Muscle of arm (tissue), 14 donors: Measurements from ENCODE around the gene ABI3. TPM values are rescaled to one million over a fixed set of nuclear protein-coding genes. Genes with fewer than 3 reads are reported as not detected.
A peak's percentile ranks its signal among the peaks of the same experiment; 100 is the strongest.
"Not testable (repeated sequence)": the region's sequence is repeated elsewhere in the genome, so short reads cannot be mapped to it uniquely, and the experiment has no call there.

Experiments used
- DNase-seq: peaks from one replicate; pipeline ENCODE4 v3.0.0-alpha.2; 2013
- long read RNA-seq, 11 donors: transcript quantifications; one replicate each; lab custom pipeline, GENCODE V29; 2026
- polyA plus RNA-seq, 12 donors: library from polyadenylated mRNA; unstranded; fragments of 120-200 nt; gene quantifications; one replicate each; pipeline ENCODE4 v1.2.1, GENCODE V29; 2013; ENCODE audit not compliant: insufficient read length in 12 of 12

The ABI3 gene, protein sequence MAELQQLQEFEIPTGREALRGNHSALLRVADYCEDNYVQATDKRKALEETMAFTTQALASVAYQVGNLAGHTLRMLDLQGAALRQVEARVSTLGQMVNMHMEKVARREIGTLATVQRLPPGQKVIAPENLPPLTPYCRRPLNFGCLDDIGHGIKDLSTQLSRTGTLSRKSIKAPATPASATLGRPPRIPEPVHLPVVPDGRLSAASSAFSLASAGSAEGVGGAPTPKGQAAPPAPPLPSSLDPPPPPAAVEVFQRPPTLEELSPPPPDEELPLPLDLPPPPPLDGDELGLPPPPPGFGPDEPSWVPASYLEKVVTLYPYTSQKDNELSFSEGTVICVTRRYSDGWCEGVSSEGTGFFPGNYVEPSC
- polyA plus RNA-seq, result 1 to 10 TPM in 11 of 12 donors, not detected in 1; 3.4 to 6.8 (median 4.1) TPM
- long read RNA-seq, donor 1, partial matches to known transcripts, result 0 of 1 reads
- long read RNA-seq, donor 1, other reads (novel, unspliced or antisense), result 0 of 1 reads
- long read RNA-seq, donor 2, result 0 reads
- long read RNA-seq, donor 3, partial matches to known transcripts, result 0 of 1 reads
- long read RNA-seq, donor 3, other reads (novel, unspliced or antisense), result 0 of 1 reads
- long read RNA-seq, donor 4, result 0 reads
- long read RNA-seq, donor 5, partial matches to known transcripts, result 0 of 2 reads
- long read RNA-seq, donor 5, other reads (novel, unspliced or antisense), result 0 of 2 reads
- long read RNA-seq, donor 6, partial matches to known transcripts, result 0 of 1 reads
- long read RNA-seq, donor 6, other reads (novel, unspliced or antisense), result 0 of 1 reads
- long read RNA-seq, donor 7, partial matches to known transcripts, result 0 of 1 reads
- long read RNA-seq, donor 7, other reads (novel, unspliced or antisense), result 0 of 1 reads
- long read RNA-seq, donor 8, result 0 reads
- long read RNA-seq, donor 9, partial matches to known transcripts, result 0 of 1 reads
- long read RNA-seq, donor 9, other reads (novel, unspliced or antisense), result 0 of 1 reads
- long read RNA-seq, donor 10, result 0 reads
- long read RNA-seq, donor 11, partial matches to known transcripts, result 0 of 1 reads
- long read RNA-seq, donor 11, other reads (novel, unspliced or antisense), result 0 of 1 reads

DNA sequence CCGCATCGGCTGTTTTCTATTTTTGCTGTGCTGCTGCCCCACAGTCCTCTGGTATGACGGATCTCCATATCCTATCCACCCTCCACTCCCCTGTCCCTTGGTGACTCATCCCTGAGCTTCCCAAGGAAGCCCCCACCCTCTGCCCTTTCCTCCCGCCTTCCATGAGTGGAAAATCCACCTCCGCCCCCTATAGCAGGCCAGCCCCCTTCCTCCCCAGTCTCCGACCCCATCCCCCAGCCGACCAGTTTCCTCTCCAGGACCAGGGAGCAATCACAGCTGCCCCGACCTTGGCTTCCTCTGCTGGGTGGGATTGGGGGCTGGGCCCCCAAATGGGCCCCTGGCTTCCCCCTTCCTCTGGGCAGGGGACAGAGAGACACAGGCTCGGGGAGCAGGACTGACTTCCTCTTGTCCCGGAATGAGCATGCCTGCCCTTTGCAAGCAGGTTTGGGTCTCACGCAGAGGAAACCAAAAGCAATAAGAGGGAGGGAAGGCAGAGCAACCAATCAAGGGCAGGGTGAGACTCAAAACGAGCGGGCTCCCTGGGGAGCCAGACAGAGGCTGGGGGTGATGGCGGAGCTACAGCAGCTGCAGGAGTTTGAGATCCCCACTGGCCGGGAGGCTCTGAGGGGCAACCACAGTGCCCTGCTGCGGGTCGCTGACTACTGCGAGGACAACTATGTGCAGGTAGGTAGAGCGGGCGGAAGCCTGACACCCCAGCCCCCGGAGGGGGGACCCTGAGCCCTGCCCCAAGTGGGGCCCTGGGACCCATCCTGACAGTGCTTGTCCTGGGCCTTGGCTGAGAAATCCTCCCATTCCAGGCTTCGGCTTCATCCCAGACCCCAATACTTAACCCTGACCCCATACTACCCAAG is at the start of gene ABI3, which contains the start of gene GNGT2:
Gene ABI3, plus strand, starts transcription at position 550 of the 872 bp plus-strand sequence. Its CDS starts 18 bp downstream, at position 568.
Gene GNGT2, minus strand, starts transcription at position 417 of the 872 bp plus-strand sequence. CDS start 3,152 bp downstream, outside the sequence.
- peak; percentile 35 for DNase-seq

DNA sequence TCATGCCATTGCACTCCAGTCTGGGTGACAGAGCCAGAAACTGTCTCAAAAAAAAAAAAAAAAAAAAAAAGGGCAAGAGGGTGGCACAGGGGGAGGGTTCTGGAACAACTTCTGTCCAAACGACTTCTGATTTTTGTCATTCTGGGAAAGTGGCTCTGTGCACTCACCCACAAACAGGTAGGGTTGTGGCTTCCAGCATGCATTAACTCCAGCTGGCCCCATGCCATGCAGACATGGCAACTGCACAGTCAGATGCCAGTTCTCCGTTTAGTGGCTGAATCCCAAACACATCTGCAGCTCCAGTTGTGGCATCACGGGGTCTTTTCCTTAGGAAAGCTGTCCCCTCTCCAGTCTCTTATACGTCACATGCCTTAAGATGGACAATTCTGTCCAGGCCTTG is 47.6 kb upstream of the ABI3 start:
- no peak for DNase-seq

DNA sequence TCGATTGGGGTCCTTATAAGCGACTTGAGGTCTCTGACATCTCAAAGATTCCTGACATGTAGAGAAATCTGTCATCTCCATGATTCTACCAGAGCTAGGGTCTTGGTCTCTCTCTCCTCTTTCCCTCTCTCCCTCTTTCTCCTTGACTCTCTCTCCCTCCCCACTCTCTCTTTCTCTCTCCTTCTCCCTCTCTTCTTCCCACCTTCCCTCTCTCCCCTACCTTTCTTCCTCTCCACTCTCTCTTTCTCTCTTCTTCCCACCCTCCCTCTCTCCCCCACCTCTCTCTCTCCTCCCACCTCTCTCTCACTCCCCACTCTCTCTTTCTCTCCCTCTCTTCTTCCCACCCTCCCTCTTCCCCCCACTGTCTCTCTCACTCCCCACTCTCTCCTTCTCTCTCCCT is 45.4 kb upstream of the ABI3 start:
- DNase-seq, result no peak

DNA sequence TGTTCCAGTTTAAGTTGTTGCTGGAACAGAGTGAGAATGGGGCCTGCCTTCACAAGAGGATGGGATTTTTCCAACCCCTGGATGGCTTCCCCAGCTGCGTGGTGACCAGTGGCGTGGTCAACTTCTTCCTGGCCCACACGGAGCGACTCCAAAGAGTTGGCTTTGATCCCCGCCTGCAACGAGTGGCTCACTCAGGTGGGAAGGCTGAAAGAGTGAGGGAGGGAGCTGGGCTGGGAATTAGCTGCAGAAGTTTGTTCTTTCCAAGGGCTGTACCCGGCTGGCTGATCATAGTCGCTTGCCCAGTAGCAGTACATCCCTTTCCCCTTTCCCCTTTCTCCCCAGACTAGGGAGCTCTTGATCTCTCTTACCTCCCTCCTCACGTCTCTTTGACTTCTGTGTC is 41.8 kb upstream of the ABI3 start:
- DNase-seq, result no peak

DNA sequence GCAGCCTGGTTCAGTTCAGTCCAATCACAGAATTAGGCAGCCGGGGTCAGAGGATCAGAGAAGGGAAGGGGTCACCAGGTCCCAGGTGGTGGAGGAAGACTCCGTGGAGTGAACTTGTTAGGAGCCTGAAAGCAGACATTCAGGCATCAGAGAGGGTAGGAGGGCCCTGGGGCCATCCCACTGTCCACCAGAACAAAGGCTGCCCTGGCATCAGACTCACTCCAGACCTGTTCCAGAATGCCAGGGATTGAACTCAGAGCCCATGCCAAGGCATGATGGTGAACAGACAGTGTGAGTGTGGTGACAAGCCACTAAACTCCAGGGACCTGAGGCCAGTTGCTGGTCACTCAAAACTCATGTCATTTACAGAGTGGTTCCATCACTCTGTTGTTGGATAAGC is 40.3 kb upstream of the ABI3 start:
- no peak for DNase-seq

DNA sequence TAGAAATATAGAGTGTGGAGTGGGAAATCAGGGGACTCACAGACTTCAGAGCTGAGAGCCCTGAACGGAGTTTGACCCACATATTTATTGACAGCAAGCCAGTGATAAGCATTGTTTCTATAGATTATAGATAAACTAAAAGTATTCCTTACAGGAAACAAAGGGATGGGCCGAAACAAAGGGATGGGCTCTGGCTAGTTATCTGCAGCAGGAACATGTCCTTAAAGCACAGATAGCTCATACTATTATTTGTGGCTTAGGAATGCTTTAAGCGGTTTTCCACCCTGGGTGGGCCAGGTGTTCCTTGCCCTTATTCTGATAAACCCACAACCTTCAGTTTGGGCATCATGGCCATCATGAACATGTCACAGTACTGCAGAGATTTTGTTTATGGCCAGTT is 39.8 kb upstream of the ABI3 start:
- DNase-seq, result not testable (repeated sequence)

DNA sequence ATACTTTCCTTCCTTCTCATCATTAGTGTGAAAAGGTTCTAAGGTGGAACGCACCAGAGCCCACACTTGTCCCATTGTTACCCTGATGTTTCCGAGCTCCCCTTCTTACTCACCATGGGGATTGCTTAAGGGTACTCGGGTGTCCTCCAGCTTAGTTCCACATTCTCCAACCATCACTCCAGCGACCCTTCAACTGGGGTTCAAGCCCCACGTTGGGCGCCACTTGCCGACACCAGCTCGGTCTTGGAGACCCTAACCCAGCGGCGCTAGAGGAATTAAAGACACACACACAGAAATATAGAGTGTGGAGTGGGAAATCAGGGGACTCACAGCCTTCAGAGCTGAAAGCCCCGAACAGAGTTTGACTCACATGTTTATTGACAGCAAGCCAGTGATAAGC is 34.5 kb upstream of the ABI3 start:
- DNase-seq, result not testable (repeated sequence)

DNA sequence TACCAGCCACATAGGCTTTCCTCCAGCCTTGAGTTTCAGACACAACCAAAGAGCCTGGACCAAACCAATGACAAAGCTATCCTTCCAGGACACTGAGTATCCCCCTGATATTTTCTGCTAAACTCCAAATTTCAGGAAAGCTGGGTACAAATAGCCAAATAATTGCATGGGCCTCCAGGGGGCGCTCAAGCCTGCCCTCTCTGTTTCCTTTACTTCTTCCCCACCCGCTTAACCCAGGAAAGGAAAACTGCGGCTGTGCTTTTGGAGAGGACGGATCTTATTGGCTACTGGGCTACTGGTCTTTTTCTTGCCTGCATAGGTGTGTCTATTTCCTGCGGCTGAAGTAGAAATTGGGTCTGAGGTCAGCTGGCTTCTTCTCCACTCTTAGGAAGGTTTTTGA is 30.2 kb upstream of the ABI3 start:
- peak; percentile 32 for DNase-seq

DNA sequence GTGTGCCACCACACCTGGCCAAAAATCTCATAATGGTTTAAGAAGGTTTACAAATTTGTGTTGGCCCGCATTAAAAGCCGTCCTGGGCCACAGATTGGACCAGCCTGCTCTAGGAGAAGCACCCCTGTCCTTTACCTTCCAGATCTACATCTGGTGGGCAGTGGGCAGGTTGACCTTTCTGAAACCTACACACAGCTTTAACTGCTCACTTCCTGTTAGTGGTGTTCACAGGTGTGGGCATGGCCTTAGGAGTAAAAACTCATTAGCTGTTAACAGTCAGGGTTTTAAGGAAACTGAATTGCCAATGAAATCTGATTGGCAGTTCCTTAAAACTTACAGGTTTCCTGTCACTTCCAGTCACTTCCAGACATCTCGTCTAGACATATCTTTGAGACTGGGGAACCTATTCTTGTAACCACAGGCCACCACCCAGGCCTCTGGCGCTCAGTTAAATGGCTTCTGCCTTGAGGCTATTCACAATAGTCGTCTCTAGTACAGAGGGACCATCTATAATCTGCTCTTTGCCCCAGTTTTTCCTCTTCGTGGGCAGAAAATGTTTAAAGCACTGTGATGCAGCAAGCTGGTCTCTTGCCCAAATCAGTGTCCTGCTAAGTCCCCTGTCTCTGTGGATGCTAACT is 29.4 kb upstream of the ABI3 start:
- DNase-seq, result no peak

DNA sequence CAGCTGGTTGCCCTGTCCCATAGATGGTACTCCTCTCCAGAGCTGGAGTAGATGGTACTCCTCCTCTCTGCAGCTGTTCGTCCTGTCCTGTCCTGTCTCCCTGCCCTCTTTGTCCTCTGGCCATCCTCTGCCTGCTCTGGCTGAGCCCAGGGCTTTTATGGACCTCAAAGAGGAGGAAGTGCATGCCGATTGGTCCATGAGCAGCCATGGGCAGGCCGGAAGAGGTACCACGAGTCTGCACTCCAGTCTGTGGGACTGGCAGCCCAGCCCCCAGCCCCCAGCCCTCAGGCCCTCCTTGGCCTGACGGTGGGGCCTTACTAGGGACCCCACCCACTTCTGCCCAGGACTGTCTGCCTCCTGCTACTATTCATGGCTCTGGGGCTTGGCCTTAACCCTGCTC is 27.2 kb upstream of the ABI3 start:
- no peak for DNase-seq

DNA sequence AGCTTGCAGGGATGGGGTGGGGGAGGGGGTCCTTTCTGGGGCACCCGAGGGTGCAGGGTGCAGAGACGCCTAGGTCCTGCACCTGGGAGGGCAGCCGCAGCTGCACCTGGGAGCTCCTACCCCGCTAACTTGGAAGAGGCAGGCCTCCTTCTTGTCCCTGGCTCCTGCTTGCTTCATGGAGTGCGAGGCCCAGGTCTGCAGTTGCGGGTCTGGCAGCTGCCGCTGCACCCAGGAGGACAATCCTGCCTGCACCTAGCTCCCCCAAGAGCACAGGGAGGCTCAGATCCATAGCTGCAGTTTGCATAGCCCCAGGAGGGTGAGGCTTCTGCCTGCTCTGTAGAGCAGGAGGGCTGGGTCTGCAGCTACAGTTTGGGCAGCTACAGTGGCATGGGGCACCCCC is 26.7 kb upstream of the ABI3 start:
- no peak for DNase-seq

DNA sequence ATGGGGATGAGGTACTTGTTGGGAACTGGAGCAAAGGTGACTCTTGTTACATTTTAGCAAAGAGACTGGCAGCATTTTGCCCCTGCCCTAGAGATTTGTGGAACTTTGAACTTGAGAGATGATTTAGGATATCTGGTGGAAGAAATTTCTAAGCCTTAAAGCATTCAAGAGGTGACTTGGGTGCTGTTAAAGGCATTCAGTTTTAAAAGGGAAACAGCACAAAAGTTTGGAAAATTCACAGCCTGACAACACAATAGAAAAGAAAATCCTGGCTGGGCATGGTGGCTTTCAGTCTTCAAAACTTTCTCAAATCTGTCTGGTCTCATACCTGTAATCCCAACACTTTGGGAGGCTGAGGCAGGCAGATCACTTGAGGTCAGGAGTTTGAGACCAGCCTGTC is 26.0 kb upstream of the ABI3 start:
- DNase-seq, result not testable (repeated sequence)

DNA sequence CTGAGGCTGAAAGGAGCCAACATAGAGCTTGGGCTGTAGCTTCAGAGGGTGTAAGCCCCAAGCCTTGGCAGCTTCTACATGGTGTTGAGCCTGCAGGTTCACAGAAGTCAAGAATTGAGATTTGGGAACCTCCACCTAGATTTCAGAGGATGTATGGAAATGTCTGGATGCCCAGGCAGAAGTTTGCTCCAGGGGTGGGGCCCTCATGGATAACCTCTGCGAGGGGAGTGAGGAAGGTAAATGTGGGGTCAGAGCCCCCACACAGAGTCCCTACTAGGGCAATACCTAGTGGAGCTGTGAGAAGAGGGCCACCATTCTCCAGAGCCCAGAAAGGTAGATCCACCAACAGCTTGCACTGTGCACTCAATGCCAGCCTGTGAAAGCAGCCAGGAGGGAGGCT is 25.1 kb upstream of the ABI3 start:
- DNase-seq, result not testable (repeated sequence)

DNA sequence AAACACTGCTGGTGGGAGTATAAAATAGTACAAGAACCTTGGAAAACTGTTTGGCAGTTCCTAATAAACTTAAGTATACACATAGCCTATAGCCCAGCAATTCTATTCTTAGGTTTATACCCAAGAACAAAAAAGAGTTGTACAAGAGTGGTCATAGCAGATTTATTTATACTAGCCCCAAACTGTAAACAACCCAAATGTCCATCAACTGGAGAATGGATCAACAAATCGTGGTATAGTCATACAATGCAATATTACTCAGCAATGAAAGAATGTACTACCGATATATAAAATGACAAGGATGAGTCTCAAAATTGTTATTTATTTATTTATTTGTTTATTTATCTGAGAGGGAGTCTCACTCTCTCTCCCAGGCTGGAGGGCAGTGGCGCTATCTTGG is 23.2 kb upstream of the ABI3 start:
- DNase-seq, result no peak

DNA sequence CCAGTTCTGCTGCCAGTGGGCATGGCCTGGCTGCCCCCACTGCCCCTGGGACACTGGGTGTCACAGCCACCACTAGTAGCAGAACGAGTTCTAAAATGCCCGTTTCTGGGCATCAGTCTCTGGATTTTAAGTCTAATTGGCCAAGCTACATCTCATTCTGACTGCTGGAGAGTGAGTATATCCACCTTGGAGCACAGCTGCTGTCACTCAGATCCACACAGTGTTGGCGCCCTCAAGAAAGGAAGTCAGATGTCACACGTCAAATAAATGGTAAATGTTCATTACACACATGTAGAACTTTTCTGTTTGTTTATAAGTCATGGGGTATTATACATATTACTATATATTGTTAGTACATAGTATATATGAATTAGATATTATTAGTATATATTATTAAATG is 19.6 kb upstream of the ABI3 start:
- DNase-seq, result no peak

DNA sequence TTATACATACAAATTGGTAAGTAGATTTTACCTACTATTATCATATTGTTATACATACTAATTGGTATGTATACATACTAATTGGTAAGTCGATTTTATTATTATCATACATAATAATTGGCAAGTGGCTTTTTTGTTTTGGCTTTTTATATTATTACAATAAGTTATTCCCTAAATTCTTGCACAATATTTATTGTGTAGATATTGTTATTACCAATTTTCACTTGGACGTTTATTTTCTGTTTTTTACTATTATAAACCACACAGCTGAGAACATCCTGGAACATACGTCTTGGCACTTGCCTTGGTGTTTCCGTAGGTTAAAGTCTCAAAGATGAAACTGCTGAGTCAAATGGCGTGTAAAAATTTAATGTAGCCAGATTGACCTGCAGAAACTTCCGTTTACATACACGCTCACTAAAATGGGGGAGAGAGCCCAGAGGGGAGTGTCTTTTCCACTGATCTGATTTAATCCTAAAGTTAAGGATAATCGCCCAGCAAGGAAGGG is 19.0 kb upstream of the ABI3 start:
- no peak for DNase-seq

DNA sequence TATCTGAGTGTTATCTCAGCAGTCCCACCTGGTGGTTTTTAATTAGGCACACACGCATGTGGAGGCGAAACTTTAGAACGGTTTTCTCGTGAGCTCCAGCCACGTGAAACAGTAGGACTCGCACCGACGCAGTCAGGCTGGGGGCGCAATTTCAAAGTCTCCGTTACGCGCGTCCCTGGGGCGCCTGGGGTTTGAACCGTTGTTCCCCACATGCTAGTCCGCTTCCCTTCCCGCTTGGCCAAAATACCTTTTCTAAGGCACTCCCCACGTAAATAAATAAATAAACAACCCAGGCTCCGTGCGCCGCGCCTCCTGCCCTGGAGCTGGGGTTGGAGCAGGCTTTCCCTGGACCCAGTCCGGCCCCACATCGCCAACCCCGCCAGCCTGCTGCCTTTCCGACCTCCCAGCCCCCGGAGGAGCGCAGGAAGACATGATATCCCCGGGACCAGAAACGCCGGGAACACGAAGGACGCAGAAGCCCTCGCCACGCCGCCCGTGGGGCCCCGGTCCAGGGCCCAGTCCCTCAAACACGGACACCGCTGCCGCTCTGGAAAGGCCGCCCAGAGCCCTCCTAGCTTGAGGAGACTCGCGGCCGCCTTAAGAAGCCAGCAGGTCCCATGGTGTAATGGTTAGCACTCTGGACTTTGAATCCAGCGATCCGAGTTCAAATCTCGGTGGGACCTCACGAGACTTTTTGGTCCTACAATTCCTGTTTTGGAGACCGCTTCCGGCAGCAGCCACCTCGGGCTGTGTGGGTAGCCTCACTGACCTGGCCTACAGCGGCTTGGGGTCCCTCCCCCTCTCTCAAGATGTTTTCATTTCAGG is 18.4 kb upstream of the ABI3 start:
- DNase-seq, result peak; percentile 95

DNA sequence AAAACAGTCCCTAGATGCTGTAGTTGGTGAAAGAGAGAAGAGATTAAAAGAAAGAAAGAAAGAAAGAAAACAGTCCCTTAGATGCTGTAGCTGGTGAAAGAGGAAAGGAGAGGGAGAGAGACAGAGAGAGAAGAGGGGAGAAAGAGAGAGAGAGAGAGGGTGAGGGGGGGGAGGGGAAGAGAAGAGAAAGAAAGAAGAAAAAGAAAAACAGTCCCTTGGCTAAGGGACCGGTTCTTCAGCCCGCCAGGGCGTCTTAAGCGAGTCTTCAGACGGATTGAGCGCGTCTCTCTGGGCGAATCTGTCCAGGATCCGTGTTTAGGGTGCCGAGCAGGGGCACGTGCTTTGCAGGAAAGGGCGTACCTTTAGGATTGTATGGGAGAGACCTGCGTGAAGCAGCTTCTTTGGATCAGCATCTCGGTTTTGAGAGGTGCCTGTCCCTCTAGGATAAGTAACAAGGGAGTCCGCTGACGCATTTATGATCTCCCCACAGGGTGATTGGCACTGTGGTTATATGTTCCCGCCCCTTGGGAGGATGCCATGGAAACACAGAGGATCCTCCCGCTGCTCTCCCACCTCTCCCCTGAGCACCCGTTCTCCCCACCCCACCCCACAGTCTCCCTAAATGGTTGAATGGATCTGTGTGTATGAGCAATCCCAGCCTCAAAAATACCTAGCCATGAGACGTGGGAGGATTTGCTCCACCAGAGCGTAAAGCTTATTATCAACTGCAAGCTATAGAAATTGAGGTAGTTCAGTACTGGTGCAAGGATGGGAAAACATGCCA is 16.8 kb upstream of the ABI3 start:
- DNase-seq, result peak; percentile 35

DNA sequence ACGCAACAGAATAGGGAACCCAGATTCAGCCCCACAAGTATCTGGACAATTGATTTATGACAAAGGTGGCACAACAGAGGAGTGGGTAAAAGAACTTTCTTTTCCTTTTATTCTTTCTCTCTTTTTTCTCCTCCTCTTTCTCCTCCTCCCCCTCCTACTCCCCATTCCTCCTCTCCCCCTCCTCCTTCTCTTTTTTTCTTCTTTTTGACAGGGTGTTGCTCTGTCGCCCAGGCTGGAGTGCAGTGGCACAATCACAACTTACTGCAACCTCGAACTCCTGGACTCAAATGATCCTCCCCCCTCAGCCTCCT is 16.3 kb upstream of the ABI3 start:
- no peak for DNase-seq
